Skeletal muscle cell (primary cell): ENCODE measurements around the gene PIK3CB.
"Not testable (repeated sequence)": the region's sequence is repeated elsewhere in the genome, so short reads cannot be mapped to it uniquely, and the experiment has no call there.

Source experiments
- DNase-seq: peaks from one replicate; pipeline ENCODE4 v3.0.0-alpha.2; 2010; ENCODE audit warnings: low read depth
- H3K4me3 ChIP-seq: 2 replicates; pipeline ENCODE4 v1.5.1; 2011; ENCODE audit warnings: low read depth, mild to moderate bottlenecking, control low read depth, low read length, moderate library complexity

PIK3CB gene

GRCh38 chr3:138817695-138818094, 17.0 kb downstream of the PIK3CB start:
- DNase-seq = no peak
- no peak overlapping the region for H3K4me3 ChIP-seq

- H3K4me3 ChIP-seq = no peak overlapping the region
- no peak for DNase-seq
Observed at GRCh38 chr3:138812806-138813205, 21.9 kb downstream of the PIK3CB start.

GRCh38 chr3:138809500-138810256, 25.1 kb downstream of the PIK3CB start:
- no peak for DNase-seq
- no peak overlapping the region for H3K4me3 ChIP-seq

- H3K4me3 ChIP-seq = no peak overlapping the region
- no peak for DNase-seq
Observed at GRCh38 chr3:138806376-138807080, 28.2 kb downstream of the PIK3CB start.

- H3K4me3 ChIP-seq = no peak overlapping the region
Observed at GRCh38 chr3:138803006-138803653, 31.6 kb downstream of the PIK3CB start.

GRCh38 chr3:138802223-138802622, 32.5 kb downstream of the PIK3CB start:
- not testable (repeated sequence) for DNase-seq, H3K4me3 ChIP-seq

More at GRCh38 chr3:138803006-138803653, 31.6 kb downstream of the PIK3CB start:
- DNase-seq = no peak

- H3K4me3 ChIP-seq = no peak overlapping the region
- no peak for DNase-seq
Observed at GRCh38 chr3:138801792-138802191, 32.9 kb downstream of the PIK3CB start.

GRCh38 chr3:138800248-138800647, 34.5 kb downstream of the PIK3CB start:
- no peak for DNase-seq
- H3K4me3 ChIP-seq = no peak overlapping the region

- H3K4me3 ChIP-seq = no peak overlapping the region
- peak; percentile 11 for DNase-seq
Observed at GRCh38 chr3:138799822-138800221, 34.9 kb downstream of the PIK3CB start.

- no peak overlapping the region for H3K4me3 ChIP-seq
- DNase-seq = no peak
Observed at GRCh38 chr3:138797508-138798038, 37.2 kb downstream of the PIK3CB start.

GRCh38 chr3:138796761-138797160, 38.0 kb downstream of the PIK3CB start:
- no peak overlapping the region for H3K4me3 ChIP-seq
- DNase-seq = no peak

GRCh38 chr3:138786788-138787271, 47.9 kb downstream of the PIK3CB start:
- DNase-seq = no peak
- no peak overlapping the region for H3K4me3 ChIP-seq

GRCh38 chr3:138785951-138786350, 48.8 kb downstream of the PIK3CB start:
- DNase-seq = no peak
- H3K4me3 ChIP-seq = no peak overlapping the region

- not testable (repeated sequence) for DNase-seq, H3K4me3 ChIP-seq
Observed at GRCh38 chr3:138785362-138785857, 49.3 kb downstream of the PIK3CB start.

GRCh38 chr3:138782755-138783154, 52.0 kb downstream of the PIK3CB start:
- H3K4me3 ChIP-seq = no peak overlapping the region
- DNase-seq = no peak

- H3K4me3 ChIP-seq = no peak overlapping the region
- no peak for DNase-seq
Observed at GRCh38 chr3:138781012-138781470, 53.7 kb downstream of the PIK3CB start.

GRCh38 chr3:138778643-138779042, 56.1 kb downstream of the PIK3CB start:
- DNase-seq = no peak
- no peak overlapping the region for H3K4me3 ChIP-seq

GRCh38 chr3:138776961-138777360, 57.8 kb downstream of the PIK3CB start:
- DNase-seq = no peak

GRCh38 chr3:138775254-138775595, 59.5 kb downstream of the PIK3CB start:
- H3K4me3 ChIP-seq = no peak overlapping the region
- no peak for DNase-seq

More at GRCh38 chr3:138776961-138777360, 57.8 kb downstream of the PIK3CB start:
- no peak overlapping the region for H3K4me3 ChIP-seq
